Activated CD8-positive, alpha-beta memory T cell treated with anti-CD3 and anti-CD28 coated beads for 48 hours (primary cell): Measurements from ENCODE around the gene LIMK1.
A peak's percentile ranks its signal among the peaks of the same experiment; 100 is the strongest.

ENCODE experiments used
- DNase-seq, 3 experiments: peaks; one replicate each; pipeline ENCODE4 v3.0.0-alpha.2; 2020; ENCODE audit warnings: low read depth in 2 of 3, low spot score in 2 of 3

The LIMK1 gene

DNA sequence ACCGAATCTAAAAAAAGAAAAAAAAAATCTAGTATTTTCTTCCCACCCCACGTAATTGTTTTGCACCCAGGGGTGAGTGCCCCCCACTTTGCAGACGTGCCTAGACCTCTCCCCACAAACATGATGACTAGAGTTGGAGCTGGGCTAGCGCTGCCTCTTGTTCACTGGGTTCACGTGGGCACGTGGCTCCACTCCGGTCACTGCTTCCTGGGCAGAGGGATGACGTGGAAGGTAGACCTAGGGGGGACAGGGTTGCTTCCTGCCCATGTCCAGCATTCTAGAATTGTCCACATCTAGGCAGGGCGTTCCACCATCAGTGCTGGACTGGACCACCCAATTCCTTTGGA, 861 bp upstream of the LIMK1 start:
- DNase-seq: no peak

DNA sequence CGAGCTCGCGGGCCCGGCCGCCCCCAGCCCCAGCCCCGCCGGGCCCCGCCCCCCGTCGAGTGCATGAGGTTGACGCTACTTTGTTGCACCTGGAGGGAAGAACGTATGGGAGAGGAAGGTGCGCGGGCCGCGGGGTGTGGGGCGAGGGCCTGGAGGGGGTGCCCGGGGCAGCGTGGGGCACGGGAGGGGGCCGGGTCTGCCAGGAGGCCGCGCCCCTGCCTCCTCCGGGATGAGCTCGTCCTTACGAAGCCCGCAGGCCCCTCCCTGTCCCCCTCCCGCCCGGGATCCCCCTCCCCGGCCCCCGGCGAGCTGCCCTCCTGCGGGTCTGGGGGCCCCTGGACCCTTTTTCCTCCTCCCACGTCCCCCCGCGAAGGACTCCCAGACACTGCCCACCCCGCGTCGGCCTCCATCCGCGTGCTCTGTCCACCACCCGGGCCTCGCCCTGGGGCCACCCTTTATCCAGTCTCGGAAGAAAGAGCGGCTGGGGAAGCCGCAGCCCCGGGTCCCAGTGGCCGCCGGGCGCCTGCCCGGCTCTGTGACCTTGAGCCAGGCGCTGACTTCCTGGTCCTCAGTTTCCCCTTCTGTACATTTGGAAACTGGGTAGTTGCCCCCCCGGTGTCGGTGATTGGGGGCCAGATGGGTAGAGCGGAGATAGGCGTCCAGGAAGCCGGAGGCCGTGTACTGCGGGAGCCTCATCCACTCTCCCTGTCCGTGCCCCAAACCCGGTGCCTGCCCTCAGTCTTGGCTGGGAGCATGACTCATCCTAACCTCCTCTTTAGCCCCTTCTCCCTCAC, 521 bp downstream of the LIMK1 start:
- DNase-seq: peak in 1 of 3 experiments; percentile 7

DNA sequence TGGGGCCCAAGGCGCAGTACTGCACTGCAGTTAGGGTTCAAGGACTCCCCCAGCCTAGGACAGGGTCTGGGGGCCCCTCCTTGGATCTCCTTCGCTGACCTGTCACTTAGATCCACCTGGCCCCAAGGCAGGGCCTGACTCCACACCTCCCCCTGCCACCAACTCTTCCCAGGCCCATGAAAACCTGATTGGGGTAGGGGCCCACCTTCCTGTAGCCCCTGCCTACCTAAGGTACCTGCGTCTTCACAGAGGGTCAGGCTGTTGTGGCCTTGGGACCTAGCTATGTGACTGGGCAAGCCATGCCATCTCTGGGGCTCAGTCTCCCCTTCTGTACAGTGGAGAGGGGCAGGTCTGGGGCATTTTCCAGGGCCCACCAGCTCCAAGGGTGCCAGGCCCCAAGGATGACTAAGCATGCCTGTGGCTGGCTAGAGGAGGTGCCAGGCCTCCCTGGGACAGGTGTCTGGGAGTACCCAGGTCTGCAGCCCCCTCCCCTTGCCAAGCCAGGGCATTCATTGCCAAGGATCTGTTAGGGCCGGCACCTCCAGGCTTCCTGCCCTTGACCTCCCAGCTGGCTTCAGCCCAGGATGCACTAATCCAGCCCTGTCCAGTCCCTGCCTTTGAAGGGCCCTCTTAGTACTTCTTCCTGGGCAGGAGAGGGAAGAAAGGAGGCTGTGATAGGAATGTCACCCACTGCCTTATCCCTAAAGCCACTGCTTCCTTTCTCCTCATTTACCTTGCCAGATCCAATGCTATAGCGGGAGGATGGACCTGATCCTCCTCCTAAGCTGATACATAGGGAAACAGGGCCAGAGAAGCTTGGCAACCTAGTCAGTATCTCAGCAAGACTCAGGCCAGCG, 1.3 kb downstream of the LIMK1 start:
- DNase-seq: no peak

DNA sequence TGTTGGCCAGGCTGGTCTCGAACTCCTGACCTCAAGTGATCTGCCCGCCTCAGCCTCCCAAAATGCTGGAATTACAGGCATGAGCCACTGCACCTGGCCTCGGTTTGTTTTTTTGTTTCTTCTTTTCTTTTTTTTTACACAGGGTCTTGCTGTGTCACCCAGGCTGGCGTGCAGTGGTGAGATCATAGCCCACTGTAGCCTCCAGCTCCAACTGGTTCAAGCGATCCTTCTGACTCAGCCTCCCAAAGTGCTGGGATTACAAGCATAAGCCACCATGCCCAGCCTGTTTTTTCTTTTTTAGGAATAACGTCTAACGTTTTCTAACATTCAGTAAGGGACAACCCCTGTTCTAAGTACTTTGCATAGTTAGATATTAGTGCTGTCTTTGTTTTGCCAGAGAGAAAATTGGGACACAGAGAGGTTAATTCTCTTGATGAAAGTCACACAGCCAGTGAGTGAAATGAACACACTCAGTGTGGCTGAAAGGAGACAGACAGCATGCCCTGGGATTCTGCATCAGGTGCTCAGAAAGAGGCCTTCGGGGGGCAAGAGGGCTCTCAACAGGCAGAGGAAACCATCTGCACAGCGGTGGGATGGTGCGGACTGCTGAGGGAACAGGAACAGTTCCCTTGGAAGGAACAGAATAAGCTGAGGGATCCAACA, 4.3 kb downstream of the LIMK1 start:
- no peak for DNase-seq

DNA sequence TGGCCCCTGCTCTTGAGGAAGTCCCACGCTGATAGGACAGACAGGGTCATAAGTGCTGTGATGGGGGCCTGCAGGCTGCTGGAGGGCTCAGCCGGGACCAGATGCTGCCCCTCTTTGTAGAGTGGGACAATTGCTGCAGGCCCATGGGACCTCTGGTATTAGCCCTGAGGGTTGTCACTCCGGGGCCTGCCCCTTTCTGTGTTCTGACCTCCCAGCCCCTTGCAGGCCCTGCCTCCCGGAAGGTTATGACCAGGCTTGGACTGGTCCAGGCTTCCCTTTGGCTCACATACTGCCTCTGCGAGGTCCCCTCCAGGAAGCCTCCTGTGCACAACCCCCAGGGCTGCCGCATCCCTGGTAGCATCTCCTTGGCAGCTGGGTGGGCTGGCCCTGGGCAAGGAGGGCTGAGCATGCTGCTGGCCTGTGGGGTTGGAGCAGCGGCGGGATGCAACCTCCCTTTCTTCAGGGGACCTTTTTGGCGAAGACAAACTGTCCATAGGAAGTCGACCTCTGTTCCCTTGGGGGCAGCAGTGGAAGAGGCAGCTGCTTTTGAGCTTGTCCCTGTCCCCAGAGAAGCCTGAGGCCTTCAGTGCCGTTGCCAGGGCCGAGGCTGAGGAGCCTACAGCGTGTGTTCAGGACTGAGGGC, 8.8 kb downstream of the LIMK1 start:
- no peak for DNase-seq

DNA sequence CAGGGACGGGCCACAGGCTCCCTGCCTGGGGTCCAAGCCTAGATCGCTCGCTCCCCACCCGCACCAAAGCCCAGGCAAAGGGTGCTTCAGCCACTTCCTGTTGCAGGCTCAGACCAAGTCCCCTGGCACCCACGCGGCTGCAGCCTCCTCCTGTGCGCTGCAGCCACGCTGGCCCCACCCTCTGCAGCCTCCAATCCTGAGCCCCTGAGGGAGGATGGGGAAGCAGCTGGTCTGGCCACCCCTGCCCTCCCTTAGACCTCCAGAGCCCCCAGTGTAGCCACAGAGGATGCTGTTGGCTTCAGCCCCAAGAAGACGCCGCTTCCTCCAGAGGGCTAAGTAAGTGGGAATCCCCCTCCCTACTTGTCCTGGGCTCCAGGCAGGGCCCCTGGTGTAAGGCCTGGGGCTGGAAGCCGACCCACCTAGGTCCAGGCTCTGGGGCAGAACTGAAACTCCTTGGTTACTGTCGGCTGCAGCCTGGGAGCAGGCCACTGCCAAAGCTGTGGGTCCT, 9.4 kb downstream of the LIMK1 start:
- DNase-seq: no peak

DNA sequence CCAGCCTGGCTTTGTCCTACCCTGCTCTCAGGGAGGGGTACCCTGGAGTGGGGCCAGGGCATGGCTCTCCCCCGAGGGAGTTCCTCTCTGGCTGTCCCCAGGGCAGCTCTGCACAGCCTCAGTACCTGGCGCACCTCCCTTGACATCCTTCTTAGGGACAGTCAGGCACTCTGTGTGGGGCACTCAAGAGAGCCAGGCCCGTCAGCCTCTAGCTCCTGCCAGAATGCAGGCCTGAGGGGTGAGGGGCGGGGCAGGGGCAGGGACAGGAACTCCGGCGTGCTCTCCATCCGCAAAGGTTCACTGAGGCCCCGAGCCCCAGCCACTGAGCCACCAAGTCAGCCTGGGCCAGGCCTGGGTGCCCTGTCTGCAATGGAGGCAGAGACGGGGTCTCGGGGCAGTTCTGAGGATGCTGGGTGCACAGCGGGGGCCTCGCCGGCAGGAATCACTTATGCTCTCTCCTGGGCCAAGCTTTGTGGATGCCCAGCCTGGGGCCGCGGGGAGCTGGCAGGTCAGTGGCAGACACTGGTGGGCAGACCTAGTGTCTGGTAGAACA, 10.1 kb downstream of the LIMK1 start:
- no peak for DNase-seq

DNA sequence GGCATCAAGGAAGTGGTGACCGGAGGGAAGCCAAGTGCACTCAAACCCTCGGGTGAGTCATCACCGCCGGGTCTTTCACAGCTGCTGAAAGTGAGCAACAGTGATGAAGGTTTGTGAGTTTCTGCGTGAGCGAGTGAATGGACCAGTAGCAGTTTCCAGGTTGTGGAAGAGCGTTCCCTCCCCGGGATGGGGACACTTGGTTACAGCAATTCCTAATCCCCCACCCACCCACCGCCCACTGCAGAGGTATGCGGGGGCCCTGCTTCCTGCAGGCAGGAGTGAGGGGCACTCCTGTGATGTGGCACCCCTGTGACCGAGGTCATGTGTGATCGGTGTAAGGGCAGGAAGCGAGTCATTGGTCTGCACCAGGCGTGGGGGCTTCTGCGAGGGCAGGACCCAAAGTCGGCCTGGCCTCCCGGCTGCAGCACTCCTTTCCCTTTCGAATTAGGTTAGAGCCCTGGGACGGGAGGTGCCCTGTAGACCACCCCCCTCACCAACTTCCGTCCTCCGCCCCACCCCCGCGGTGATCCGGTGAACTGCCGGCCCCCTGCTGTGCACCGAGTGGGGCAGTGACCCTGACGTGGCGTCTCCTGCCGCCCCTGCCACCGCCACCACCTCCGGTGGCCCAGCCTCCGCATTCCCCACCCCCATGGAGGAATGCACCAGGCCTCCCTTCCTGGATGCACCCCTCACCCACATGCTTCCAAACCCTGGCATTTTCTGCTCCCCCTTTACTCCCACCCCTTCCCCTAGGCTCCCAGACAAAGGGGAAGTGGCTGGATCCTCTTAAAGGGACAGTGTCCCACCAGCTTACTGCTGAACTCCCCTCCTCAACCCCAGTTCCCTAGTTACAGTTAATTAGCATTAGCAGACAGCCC, 10.9 kb downstream of the LIMK1 start:
- DNase-seq: peak; percentile 55 to 71 (median 57)

DNA sequence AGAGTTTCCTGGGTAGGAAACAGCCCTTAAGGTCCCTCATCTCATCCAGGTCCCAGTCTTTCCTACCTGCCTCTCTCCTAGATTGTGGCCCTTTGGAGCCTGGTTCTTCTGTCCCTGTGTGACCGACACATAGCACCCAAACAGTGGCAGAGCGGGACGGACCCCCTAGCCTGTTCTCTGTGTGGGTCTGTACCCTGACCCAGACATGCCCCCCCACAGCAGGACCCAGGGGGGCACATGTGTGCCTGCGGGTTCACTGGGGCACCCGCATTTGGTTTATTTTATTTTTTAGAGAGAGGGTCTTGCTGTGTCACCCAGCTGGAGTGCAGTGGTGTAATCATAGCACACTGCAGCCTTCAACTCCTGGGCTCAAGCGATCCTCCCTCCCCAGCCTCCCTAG, 11.5 kb downstream of the LIMK1 start:
- no peak for DNase-seq

DNA sequence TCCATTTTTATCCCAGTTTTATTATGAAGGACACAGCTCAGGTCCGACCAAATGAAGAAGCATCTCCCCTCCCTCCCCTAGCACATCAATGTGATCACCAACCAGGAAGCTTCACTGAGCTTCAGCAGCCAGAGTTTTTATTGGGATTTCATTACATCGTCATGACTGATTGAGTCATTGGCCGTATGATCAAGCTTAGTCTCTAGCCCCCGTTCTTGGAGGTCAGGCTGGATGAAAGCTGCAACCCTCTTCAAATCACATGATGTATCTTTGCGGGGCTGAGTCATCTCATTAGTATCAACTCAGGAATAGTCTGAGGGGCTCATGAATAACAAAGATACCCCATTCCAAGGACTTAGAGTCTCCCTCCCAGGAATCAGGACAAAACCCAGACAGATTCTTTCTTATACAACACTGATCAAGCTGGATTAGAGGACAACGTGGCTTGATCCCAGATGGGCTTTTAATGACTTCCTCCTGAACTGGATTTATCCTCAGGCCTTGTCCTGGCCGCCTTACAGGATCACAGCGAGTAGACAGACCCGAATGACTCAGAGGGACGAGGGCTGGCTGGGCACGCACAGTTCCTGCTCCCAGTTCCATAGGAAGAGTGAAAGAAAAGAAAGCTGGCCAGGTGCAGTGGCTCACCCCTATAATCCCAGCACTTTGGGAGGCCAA, 14.5 kb downstream of the LIMK1 start:
- no peak for DNase-seq

DNA sequence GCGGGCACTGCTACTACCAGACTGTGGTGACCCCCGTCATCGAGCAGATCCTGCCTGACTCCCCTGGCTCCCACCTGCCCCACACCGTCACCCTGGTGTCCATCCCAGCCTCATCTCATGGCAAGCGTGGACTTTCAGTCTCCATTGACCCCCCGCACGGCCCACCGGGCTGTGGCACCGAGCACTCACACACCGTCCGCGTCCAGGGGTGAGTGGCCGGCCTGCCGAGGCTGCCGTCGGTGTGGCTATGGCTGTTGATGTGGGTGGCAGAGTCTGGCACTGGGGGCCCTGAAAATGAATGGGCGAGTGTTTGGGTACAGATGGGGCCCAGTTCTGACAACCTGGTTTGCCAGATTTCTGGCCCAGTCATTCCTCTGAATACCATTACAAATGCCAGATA, 15.4 kb downstream of the LIMK1 start:
- DNase-seq: no peak

DNA sequence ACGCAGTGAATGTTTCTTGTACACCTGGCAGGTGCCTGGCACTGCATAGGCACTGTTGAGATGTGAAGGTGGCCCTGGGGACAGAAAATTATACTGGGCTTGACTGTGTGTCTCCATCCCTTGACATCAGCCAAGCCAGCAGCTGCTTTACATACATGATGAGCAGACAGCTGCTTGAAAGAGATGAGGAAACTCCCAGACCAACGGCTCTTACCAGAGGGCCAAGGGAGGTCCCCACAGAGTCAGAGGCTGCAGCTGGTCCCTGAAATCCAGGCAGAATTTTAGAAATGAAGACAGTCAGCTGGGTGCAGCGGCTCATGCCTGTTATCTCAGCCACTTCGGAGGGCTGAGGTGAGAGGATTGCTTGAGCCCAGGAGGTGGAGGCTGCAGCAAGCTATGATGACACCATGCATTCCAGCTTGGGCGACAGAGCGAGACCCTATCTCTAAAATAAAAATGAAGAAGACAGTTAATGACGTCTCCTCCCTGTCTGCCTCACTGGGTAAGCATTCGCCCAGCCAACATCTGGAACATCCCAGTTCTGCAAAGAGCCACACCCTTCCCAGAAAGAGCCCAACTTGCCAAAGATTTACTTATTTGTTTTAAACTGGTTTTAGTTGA, 17.6 kb downstream of the LIMK1 start:
- DNase-seq: no peak

DNA sequence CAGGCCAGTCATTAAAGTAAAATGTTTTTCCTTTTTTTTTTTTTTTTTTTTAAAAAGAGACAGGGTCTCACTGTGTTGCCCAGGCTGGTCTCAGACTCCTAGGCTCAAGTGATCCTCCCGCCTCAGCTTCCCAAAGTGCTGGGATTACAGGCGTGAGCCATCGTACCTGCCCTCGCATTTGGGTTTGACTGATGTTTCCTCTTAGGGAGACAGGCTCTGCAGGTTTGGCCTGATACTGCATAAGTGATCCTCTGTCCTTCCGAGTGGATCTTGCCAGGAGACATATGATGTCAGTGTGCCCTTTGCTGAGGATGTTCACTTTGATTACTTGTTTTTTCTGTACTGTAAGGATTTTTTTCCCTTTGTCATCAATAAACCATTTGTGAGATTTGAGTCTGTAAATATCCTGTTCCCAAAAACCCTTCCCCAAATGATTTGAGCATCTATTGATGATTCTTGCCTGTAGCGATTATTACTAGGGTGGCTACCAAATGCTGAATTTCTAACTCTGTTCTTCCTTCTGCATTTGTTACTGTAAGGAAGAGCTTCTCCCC, 19.7 kb downstream of the LIMK1 start:
- DNase-seq: no peak

DNA sequence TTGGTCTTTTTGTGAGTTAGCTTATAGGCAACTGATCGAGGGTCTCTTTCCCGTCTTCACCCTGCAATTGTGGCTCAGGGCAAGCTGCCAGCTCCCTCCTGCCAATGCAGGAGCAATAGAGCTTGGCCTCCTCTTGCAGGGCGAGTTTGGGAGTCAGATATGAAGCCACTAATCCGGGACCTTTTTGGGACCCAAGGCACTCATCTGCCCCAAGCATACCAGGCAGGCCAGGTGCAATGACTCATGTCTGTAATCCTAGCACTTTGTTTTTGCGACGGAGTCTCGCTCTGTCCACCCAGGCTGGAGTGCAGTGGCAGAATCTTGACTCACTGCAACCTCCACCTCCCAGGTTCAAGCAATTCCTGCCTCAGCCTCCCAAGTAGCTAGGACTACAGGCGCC, 21.1 kb downstream of the LIMK1 start:
- no peak for DNase-seq

DNA sequence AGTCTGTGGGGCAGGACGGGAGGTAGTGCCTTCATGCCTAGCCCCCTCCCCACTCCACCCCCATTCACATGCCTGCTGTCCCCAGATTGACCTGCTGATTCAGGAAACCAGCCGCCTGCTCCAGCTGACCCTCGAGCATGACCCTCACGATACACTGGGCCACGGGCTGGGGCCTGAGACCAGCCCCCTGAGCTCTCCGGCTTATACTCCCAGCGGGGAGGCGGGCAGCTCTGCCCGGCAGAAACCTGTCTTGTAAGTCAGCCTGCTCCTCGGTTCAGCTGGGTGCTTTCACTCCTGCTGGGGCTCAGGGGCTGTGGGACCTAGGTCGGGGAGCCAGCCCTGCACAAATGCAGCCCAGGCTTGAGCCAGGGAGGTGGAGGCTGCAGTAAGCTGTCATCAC, 22.4 kb downstream of the LIMK1 start:
- DNase-seq: no peak

DNA sequence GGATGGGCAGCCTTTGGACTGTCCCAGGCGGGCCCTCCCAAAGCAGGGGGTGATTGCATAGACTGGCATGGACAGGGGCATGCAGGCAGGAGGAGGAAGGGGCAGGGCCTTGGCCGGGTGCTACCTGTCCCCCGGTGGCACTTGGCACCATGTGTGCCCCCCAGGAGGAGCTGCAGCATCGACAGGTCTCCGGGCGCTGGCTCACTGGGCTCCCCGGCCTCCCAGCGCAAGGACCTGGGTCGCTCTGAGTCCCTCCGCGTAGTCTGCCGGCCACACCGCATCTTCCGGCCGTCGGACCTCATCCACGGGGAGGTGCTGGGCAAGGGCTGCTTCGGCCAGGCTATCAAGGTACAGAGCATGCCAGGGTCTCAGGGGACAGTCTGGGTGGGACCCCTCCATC, 23.2 kb downstream of the LIMK1 start:
- DNase-seq: no peak

DNA sequence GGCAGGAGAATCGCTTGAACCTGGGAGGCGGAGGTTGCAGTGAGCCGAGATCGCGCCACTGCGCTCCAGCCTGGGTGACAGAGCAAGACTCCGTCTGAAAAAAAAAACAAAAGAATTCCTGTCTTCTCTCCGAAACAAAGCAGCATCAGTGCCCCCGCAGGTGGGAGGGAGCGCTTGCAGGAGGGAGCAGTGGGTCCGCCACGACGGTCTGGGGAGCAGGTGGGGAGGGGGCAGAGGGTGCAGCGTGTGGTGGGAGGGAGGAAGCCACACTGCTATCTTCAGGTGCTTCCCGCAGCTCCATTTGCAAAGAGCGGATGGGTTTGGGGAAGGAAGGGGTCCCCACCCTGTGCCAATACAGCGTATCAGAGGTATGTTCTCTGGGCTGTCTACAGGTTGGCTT, 31.7 kb downstream of the LIMK1 start:
- no peak for DNase-seq

DNA sequence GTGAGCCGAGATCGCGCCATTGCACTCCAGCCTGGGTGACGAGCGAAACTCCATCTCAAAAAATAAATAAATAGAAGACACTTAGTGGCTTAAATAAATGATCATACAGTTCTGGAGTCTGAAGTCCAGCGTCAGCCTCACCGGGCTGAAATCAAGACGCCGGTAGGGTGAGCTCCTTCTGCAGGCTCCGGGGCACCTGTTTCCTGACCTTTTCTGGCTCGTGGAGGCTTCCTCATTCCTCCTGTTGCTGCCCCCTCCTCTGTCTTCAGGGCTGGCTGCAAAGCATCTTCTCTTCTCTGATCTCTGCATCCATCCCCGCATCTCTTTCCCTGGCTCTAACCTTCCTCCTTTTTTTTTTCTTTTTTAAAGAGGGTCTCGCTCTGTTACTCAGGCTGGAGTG, 32.8 kb downstream of the LIMK1 start:
- DNase-seq: no peak

DNA sequence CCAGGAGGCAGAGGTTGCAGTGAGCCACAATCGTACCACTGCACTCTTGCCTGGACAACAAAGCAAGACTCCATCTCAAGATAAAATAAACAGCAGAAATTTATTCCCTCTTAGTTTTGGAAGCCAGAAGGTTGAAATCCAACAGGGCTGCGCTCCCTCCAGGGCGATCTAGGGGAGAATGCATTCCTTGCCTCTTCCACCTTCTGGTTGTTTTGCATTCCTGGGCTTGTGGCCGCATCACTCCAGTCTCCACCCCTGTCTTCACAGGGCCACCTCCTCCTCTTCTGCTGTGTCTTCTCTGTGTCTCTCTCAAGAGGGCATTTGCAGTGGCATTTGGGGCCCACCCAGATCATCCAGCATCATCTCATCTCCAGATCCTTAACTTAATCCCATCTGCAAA, 36.2 kb downstream of the LIMK1 start:
- no peak for DNase-seq
